OCI-LY7 (cell line): ENCODE results near the gene DNMT3B. TPM values are rescaled to one million over a fixed set of nuclear protein-coding genes. Genes with fewer than 3 reads are reported as not detected.

Source experiments
- BruUV-seq: library from RNA; stranded (reverse); fragments of 400-500 nt; replicated peaks from 2 replicates; lab custom pipeline; 2021; lab: Mats Ljungman, UMichigan
- CTCF ChIA-PET: fragments of 300-600 bp; sonication (Branson Sonifier 250); formaldehyde crosslinking; loops from one replicate; lab custom pipeline; 2022; ENCODE audit warnings: antibody characterized with exemption; ENCODE audit not compliant: unreplicated experiment; lab: Charles Lee
- POLR2A ChIA-PET: fragments of 300-600 bp; sonication (Branson Sonifier 250); formaldehyde crosslinking; loops from one replicate; lab custom pipeline; 2022; ENCODE audit warnings: antibody characterized with exemption; lab: Charles Lee
- DNase-seq: peaks from one replicate; pipeline ENCODE4 v3.0.0-alpha.2; 2015; ENCODE audit warnings: low spot score
- H2AFZ ChIP-seq: fragments of 200-600 bp; sonication (generic), shearing (Covaris generic); 2 replicates; pipeline ENCODE4 v1.6.1; 2014; ENCODE audit warnings: mild to moderate bottlenecking, antibody characterized with exemption, low read length, moderate library complexity
- H3K27ac ChIP-seq: fragments of 200-600 bp; sonication (generic); 2 replicates; pipeline ENCODE4 v1.5.1; 2014; ENCODE audit warnings: mixed run types, low read depth, mild to moderate bottlenecking, moderate library complexity, low read length, inconsistent platforms; ENCODE audit not compliant: poor library complexity, severe bottlenecking
- H3K36me3 ChIP-seq: fragments of 200-600 bp; sonication (generic); 2 replicates; pipeline ENCODE4 v1.6.1; 2014; ENCODE audit warnings: mild to moderate bottlenecking, antibody characterized with exemption, low read length, moderate library complexity, mixed read lengths; ENCODE audit not compliant: insufficient read depth
- H3K4me1 ChIP-seq: fragments of 200-600 bp; sonication (generic); 2 replicates; pipeline ENCODE4 v1.5.1; 2014; ENCODE audit warnings: mild to moderate bottlenecking, low read length; ENCODE audit not compliant: insufficient read depth, poor library complexity, severe bottlenecking
- H3K4me2 ChIP-seq: fragments of 200-600 bp; sonication (generic); 2 replicates; pipeline ENCODE4 v1.6.1; 2014; ENCODE audit warnings: mild to moderate bottlenecking, low read length
- H3K4me3 ChIP-seq: fragments of 200-600 bp; sonication (generic); 2 replicates; pipeline ENCODE4 v1.5.1; 2014; ENCODE audit warnings: mild to moderate bottlenecking, low read depth, low read length; ENCODE audit not compliant: poor library complexity, severe bottlenecking
- H3K79me2 ChIP-seq: fragments of 200-600 bp; sonication (generic); 2 replicates; pipeline ENCODE4 v1.6.1; 2016; ENCODE audit warnings: low read depth, mild to moderate bottlenecking, low read length, moderate library complexity, mixed read lengths; ENCODE audit not compliant: insufficient read depth
- H3K9me2 ChIP-seq: fragments of 200-600 bp; sonication (generic); 2 replicates; pipeline ENCODE4 v1.6.1; 2016; ENCODE audit warnings: mild to moderate bottlenecking, low read length, mixed read lengths; ENCODE audit not compliant: insufficient read depth
- H3K9me3 ChIP-seq: fragments of 200-600 bp; sonication (generic); 2 replicates; pipeline ENCODE4 v1.6.1; 2014; ENCODE audit warnings: mild to moderate bottlenecking, mixed run types, low read length, mixed read lengths
- H4K20me1 ChIP-seq: fragments of 200-600 bp; sonication (generic); 2 replicates; pipeline ENCODE4 v1.6.1; 2014; ENCODE audit warnings: mild to moderate bottlenecking, antibody characterized with exemption, low read length, moderate library complexity, mixed read lengths; ENCODE audit not compliant: insufficient read depth
- CTCF ChIP-seq: fragments of 200-600 bp; sonication (generic); conservative IDR thresholded peaks from 2 replicates; pipeline ENCODE4 v1.5.1; 2014; ENCODE audit warnings: mild to moderate bottlenecking, antibody characterized with exemption, low read length, moderate library complexity, mixed read lengths
- EZH2phosphoT487 ChIP-seq: fragments of 200-600 bp; sonication (generic); IDR thresholded peaks from 2 replicates; pipeline ENCODE4 v1.6.1; 2018; ENCODE audit warnings: low read depth, borderline replicate concordance, mild to moderate bottlenecking, mixed run types, antibody characterized with exemption, low read length, moderate library complexity, mixed read lengths
- intact Hi-C: fragments of 100-400 bp; cut with micrococcal nuclease; formaldehyde crosslinking; loops from one replicate; pipeline ENCODE4 v1.10.0; 2022; ENCODE audit not compliant: unreplicated experiment
- total RNA-seq, 2 experiments: library from RNA; depleted of rRNA in 1 of 2; stranded (reverse); fragments of >200 nt in 1 of 2; shearing (Covaris generic) in 1 of 2; gene quantifications; 2 replicates each; pipeline ENCODE4 v1.2.3, GENCODE V29; 2014 to 2022

DNMT3B gene
- total RNA-seq, 2 experiments from 2014 or later, result 12.1 to 13.8 TPM

GRCh38 chr20:32742322-32743236, 19.6 kb upstream of the DNMT3B start:
- Histone ChIP-seq H3K4me3 (peak overlapping the region; percentile 94), H4K20me1 (no peaks in the 10 kb centered on the region), H3K4me1 (peaks cover 35% of the 10 kb centered on the region), H3K9me3 (no peaks in the 10 kb centered on the region), H3K27ac (peak overlapping the region; percentile 57), H3K36me3 (no peaks in the 10 kb centered on the region), H3K9me2 (no peaks in the 10 kb centered on the region), H2AFZ (peak overlapping the region; percentile 79), H3K4me2 (peak overlapping the region; percentile 93), H3K79me2 (peaks cover 6% of the 10 kb centered on the region; the same call in 1 of the 2 replicates)
- TF ChIP-seq CTCF, result no peak
- TF ChIP-seq EZH2phosphoT487, result no peak
- DNase-seq, result peak; percentile 35
- intact Hi-C loops, result loop anchor here (1.0 kb wide), 2 partner anchors 20 to 69 kb away; partner anchors contain the start of genes C20orf203 and DNMT3B
- CTCF ChIA-PET, result interaction anchor here (2.0 kb wide), 1 partner anchor 36 kb away, joined by 13 read pairs; no protein-coding TSS in a partner anchor
- POLR2A ChIA-PET, result interaction anchor here (0.6 to 2.5 kb wide), 7 partner anchors 12 to 76 kb away, joined by 3 to 13 read pairs (median 6); partner anchors contain the start of gene DNMT3B
- BruUV-seq, result no TSS peak

GRCh38 chr20:32743237-32744112, 18.7 kb upstream of the DNMT3B start, which contains the start of gene COMMD7:
TSS of gene COMMD7 (minus strand) at chr20:32743467. CDS start at chr20:32743391, 76 bp downstream.
- H4K20me1 ChIP-seq, result no peaks in the 10 kb centered on the region
- H3K4me1 ChIP-seq, result peaks cover 35% of the 10 kb centered on the region
- H3K9me3 ChIP-seq, result no peaks in the 10 kb centered on the region
- DNase-seq, result peak; percentile 86
- H2AFZ ChIP-seq, result peak within 1 kb of the TSS; percentile 79
- ChIA-PET CTCF (interaction anchor here (2.0 kb wide), 1 partner anchor 35 kb away, joined by 13 read pairs; no protein-coding TSS in a partner anchor), POLR2A (interaction anchor here (0.6 to 2.5 kb wide), 9 partner anchors 10 to 77 kb away, joined by 3 to 13 read pairs (median 5); partner anchors contain the start of gene DNMT3B)
- peak within 1 kb of the TSS; percentile 94 for H3K4me3 ChIP-seq
- H3K9me2 ChIP-seq, result no peaks in the 10 kb centered on the region
- no TSS peak for BruUV-seq
- intact Hi-C loops, result loop anchor here (1.0 kb wide), 2 partner anchors 19 to 35 kb away; partner anchors contain the start of gene DNMT3B
- peak within 1 kb of the TSS; percentile 57 for H3K27ac ChIP-seq
- H3K79me2 ChIP-seq, result peaks cover 6% of the 10 kb centered on the region; the same call in 1 of the 2 replicates
- TF ChIP-seq EZH2phosphoT487 (no peak), CTCF (no peak)
- no peaks in the 10 kb centered on the region for H3K36me3 ChIP-seq
- peak within 1 kb of the TSS; percentile 93 for H3K4me2 ChIP-seq
